ENCODE data around the gene PDE7B. TPM values are rescaled to one million over a fixed set of nuclear protein-coding genes. Genes with fewer than 3 reads are reported as not detected.

The PDE7B gene
- total RNA-seq, 1 donor from 2014 or later, result 5.1 TPM

DNA sequence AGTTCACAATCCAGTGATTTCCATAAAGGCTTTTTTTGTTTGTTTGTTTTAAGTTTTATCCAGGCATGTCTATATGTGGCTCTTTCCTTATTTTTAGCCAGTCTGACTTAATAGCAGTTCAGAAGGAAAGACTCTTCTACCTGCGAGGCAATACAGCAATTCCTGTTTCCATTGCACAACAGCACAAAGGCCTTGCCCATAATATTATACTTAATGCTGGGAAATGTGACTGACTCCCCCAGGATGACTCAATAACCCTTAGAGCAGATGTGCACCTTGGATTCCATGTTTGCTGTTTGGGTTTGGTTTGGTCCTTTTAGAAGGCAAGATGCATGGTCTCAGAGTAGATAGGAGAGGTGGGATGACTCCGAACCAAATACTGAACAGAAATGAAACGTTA lies 214.5 kb downstream of the PDE7B start:
- peaks cover 8% of the 10 kb centered on the region for H3K4me1 Mint-ChIP-seq (ENCODE audit: unreplicated experiment)
- H3K9me3 Mint-ChIP-seq, result peaks cover 4% of the 10 kb centered on the region
- TF ChIP-seq, protein P1, sequence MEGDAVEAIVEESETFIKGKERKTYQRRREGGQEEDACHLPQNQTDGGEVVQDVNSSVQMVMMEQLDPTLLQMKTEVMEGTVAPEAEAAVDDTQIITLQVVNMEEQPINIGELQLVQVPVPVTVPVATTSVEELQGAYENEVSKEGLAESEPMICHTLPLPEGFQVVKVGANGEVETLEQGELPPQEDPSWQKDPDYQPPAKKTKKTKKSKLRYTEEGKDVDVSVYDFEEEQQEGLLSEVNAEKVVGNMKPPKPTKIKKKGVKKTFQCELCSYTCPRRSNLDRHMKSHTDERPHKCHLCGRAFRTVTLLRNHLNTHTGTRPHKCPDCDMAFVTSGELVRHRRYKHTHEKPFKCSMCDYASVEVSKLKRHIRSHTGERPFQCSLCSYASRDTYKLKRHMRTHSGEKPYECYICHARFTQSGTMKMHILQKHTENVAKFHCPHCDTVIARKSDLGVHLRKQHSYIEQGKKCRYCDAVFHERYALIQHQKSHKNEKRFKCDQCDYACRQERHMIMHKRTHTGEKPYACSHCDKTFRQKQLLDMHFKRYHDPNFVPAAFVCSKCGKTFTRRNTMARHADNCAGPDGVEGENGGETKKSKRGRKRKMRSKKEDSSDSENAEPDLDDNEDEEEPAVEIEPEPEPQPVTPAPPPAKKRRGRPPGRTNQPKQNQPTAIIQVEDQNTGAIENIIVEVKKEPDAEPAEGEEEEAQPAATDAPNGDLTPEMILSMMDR (conservative IDR thresholded peaks at IDR 0.05), result no peak
- H3K27me3 Mint-ChIP-seq, result no peaks in the 10 kb centered on the region
- no peak overlapping the region for H3K4me3 Mint-ChIP-seq
- peaks cover 4% of the 10 kb centered on the region for H3K36me3 Mint-ChIP-seq
- H3K27ac Mint-ChIP-seq, result no peak overlapping the region
- DNase-seq (ENCODE audit: extremely low spot score, unreplicated experiment), result no peak

DNA sequence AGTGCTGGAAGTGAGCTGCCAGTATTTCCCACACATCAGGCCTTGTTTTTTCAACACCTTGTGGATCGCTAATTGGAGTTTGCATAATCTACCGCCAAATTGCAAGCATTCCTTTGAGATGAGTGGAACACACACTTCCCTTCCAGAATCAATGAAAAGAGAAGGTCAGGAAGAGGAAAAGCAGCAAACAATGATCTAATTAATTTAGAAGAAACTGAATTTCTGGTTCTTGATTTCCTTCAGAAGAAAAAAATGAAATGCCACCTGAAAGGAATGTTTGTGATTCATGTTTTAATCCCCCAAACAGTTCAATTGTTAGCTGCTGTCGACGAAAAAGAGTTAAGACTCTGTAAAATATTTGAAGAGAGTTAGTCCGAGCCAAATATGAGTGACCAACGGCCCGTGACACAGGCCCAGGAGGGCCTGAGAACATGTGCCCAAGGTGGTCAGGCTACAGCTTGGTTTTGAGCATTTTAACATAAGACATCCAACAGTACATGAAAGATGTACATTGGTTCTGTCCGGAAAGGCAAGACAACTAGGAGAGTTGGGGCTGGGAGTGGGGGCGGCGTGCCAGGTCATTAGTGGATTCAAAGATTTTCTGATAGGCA lies 216.3 kb downstream of the PDE7B start:
- no peaks in the 10 kb centered on the region for H3K27me3 Mint-ChIP-seq
- H3K4me1 Mint-ChIP-seq (ENCODE audit: unreplicated experiment), result peaks cover 8% of the 10 kb centered on the region
- no peak overlapping the region for H3K27ac Mint-ChIP-seq
- H3K36me3 Mint-ChIP-seq, result peaks cover 4% of the 10 kb centered on the region
- TF ChIP-seq, protein P1 (conservative IDR thresholded peaks at IDR 0.05), result no peak
- DNase-seq (ENCODE audit: extremely low spot score, unreplicated experiment), result no peak
- no peak overlapping the region for H3K4me3 Mint-ChIP-seq
- H3K9me3 Mint-ChIP-seq, result peaks cover 4% of the 10 kb centered on the region

DNA sequence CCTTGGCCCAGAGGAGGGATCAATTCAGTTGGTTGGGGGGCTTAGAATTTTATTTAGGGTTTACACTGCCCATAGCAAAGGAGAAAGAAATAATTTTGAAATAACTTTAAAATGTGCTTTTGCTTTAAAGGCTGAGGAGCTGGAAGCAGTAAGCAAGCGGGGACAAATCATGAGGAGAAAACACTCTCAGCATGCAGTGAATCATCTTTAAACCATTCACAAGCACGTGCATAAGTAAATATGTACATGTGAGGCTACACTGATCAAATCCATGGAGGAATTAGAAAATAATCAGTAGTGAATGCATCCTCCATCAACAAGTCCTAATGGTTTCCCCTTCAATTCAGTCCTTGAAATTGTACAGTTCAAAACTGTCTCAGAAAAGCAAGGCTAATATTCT lies 217.6 kb downstream of the PDE7B start:
- Mint-ChIP-seq H3K4me3 (no peak overlapping the region), H3K9me3 (peaks cover 4% of the 10 kb centered on the region), H3K4me1 (ENCODE audit: unreplicated experiment) (peaks cover 8% of the 10 kb centered on the region), H3K36me3 (peaks cover 4% of the 10 kb centered on the region), H3K27me3 (no peaks in the 10 kb centered on the region), H3K27ac (no peak overlapping the region)
- no peak for DNase-seq (ENCODE audit: extremely low spot score, unreplicated experiment)
- TF ChIP-seq, protein P1 (conservative IDR thresholded peaks at IDR 0.05), result no peak

DNA sequence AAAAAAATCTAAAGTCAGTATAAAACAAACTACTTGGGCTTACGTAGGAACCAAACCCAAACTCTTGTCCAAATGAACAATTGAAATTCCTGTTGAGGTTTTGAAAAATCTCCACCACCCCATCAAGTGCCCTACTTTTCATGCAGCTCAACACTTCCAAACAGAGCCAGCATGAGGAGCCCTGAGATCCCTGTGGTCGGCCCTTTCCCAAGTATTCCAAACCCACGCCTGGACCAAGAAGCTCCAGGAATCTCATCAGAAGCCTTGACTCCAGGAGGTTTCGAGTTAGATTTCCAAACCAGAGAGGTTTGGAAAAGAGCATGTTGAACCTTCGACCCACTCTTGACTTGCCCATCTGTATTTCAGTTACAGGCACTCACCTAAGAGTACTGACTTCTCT lies 219.3 kb downstream of the PDE7B start:
- H3K4me1 Mint-ChIP-seq (ENCODE audit: unreplicated experiment), result peaks cover 8% of the 10 kb centered on the region
- peaks cover 8% of the 10 kb centered on the region for H3K36me3 Mint-ChIP-seq
- no peak overlapping the region for H3K4me3 Mint-ChIP-seq
- peaks cover 8% of the 10 kb centered on the region for H3K9me3 Mint-ChIP-seq
- no peak overlapping the region for H3K27ac Mint-ChIP-seq
- TF ChIP-seq, protein P1 (conservative IDR thresholded peaks at IDR 0.05), result no peak
- H3K27me3 Mint-ChIP-seq, result no peaks in the 10 kb centered on the region
- no peak for DNase-seq (ENCODE audit: extremely low spot score, unreplicated experiment)

DNA sequence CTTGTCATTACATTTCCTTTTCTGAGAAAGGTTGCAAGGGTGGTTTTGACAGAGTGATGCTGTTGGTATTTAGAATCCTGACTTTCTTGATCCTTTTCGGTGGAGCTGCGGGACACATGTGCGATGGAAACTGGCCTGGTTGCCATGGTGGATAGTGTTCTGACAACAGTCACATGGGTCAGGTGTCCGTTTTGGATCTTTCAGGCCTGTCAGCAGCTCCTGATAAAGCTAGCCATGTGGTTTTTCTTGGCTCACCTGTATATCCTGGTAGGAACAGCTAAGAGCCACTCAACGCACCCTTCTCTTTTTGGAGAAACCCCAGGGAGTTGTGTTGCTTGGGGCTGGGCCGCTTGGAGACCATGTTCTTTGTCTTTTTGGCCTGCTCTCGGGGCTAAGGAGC lies 221.2 kb downstream of the PDE7B start:
- TF ChIP-seq, protein P1 (conservative IDR thresholded peaks at IDR 0.05), result no peak
- H3K27ac Mint-ChIP-seq, result no peak overlapping the region
- H3K36me3 Mint-ChIP-seq, result peaks cover 8% of the 10 kb centered on the region
- H3K9me3 Mint-ChIP-seq, result peaks cover 8% of the 10 kb centered on the region
- DNase-seq (ENCODE audit: extremely low spot score, unreplicated experiment), result no peak
- peaks cover 5% of the 10 kb centered on the region for H3K4me1 Mint-ChIP-seq (ENCODE audit: unreplicated experiment)
- H3K27me3 Mint-ChIP-seq, result no peaks in the 10 kb centered on the region
- no peak overlapping the region for H3K4me3 Mint-ChIP-seq

DNA sequence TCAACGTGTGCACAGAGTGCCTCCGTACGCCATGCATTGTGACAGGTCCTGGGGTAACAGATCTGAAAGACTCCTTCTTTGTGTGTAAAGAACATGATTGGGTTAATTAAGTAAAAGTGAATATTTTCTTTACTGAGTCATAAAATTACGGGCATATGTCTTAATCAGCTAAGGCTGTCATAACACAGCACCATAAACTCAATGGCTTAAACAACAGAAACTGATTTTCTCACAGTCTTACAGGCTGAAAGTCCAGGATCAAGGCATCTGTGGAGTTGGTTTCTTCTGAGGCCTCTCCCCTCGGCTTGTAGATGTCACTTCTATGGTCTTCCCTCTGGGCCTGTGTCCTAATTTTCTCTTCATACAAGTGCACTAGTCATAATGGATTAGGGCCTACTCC lies 221.7 kb downstream of the PDE7B start:
- no peak for DNase-seq (ENCODE audit: extremely low spot score, unreplicated experiment)
- Mint-ChIP-seq H3K27me3 (no peaks in the 10 kb centered on the region), H3K4me1 (ENCODE audit: unreplicated experiment) (peaks cover under 1% of the 10 kb centered on the region), H3K9me3 (peaks cover 4% of the 10 kb centered on the region), H3K4me3 (no peak overlapping the region), H3K27ac (no peak overlapping the region), H3K36me3 (peaks cover 4% of the 10 kb centered on the region)
- TF ChIP-seq, protein P1 (conservative IDR thresholded peaks at IDR 0.05), result no peak
